RWPE1 (cell line): ENCODE measurements around the gene NUBPL.
"Not testable (repeated sequence)": the region's sequence is repeated elsewhere in the genome, so short reads cannot be mapped to it uniquely, and the experiment has no call there.

Source experiments
- CTCF ChIA-PET: fragments of 350-600 bp; sonication (Branson Sonifier 250); formaldehyde crosslinking; extraction: SDS; loops from one replicate; lab custom pipeline; 2021; lab: Yijun Ruan, JAX
- POLR2A ChIA-PET: fragments of 400-600 bp; formaldehyde crosslinking; extraction: SDS; loops from one replicate; lab custom pipeline; 2020; ENCODE audit warnings: antibody characterized with exemption; ENCODE audit not compliant: low non-redundant PET; lab: Yijun Ruan, JAX
- DNase-seq: peaks from one replicate; pipeline ENCODE4 v3.0.0; 2012; ENCODE audit warnings: low spot score
- H3K27ac ChIP-seq: fragments of 450-650 bp; 2 replicates; pipeline ENCODE4 v1.5.1; 2017
- CTCF ChIP-seq: fragments of 450-650 bp; conservative IDR thresholded peaks from 2 replicates; pipeline ENCODE4 v1.5.1; 2017; ENCODE audit warnings: low read depth, mild to moderate bottlenecking

The NUBPL gene

GRCh38 chr14:31605702-31606101, 44.5 kb downstream of the NUBPL start:
- CTCF ChIA-PET = no interaction called here
- no peak for TF ChIP-seq CTCF
- no peak for DNase-seq
- no peak overlapping the region for H3K27ac ChIP-seq
- POLR2A ChIA-PET = no interaction called here

- CTCF ChIA-PET = no interaction called here
- no peak for TF ChIP-seq CTCF
- POLR2A ChIA-PET = no interaction called here
- no peak for DNase-seq
- no peak overlapping the region for H3K27ac ChIP-seq
Measured at GRCh38 chr14:31611778-31612433, 50.7 kb downstream of the NUBPL start.

GRCh38 chr14:31613188-31613587, 52.0 kb downstream of the NUBPL start:
- ChIA-PET POLR2A (no interaction called here), CTCF (no interaction called here)
- no peak for DNase-seq
- TF ChIP-seq CTCF = no peak
- no peak overlapping the region for H3K27ac ChIP-seq

- POLR2A ChIA-PET, DNase-seq, CTCF ChIA-PET, H3K27ac ChIP-seq: not testable (repeated sequence)
Measured at GRCh38 chr14:31618884-31619283, 57.7 kb downstream of the NUBPL start.

- ChIA-PET CTCF (no interaction called here), POLR2A (no interaction called here)
- H3K27ac ChIP-seq = no peak overlapping the region
- DNase-seq = no peak
- no peak for TF ChIP-seq CTCF
Measured at GRCh38 chr14:31619440-31619839, 58.2 kb downstream of the NUBPL start.

- POLR2A ChIA-PET, CTCF ChIA-PET, H3K27ac ChIP-seq, DNase-seq: not testable (repeated sequence)
Measured at GRCh38 chr14:31620898-31621297, 59.7 kb downstream of the NUBPL start.

- no peak for DNase-seq
- ChIA-PET CTCF (no interaction called here), POLR2A (no interaction called here)
- H3K27ac ChIP-seq = no peak overlapping the region
- no peak for TF ChIP-seq CTCF
Measured at GRCh38 chr14:31622060-31622459, 60.9 kb downstream of the NUBPL start.

- POLR2A ChIA-PET, H3K27ac ChIP-seq, CTCF ChIA-PET, DNase-seq: not testable (repeated sequence)
Measured at GRCh38 chr14:31652900-31653299, 91.7 kb downstream of the NUBPL start.
